HG03342 (cell line): ENCODE results near the gene APOO.

Experiments used
- ATAC-seq: cut with Tn5 transposase; IDR thresholded peaks from one replicate; pipeline ENCODE4 v1.9.1; 2021; ENCODE audit warnings: mild to moderate bottlenecking, moderate library complexity; ENCODE audit not compliant: unreplicated experiment

The APOO gene

GRCh38 chrX:23821847-23822246 lies 85.9 kb downstream of the APOO start:
- no peak for ATAC-seq

GRCh38 chrX:23820235-23820782 lies 87.4 kb downstream of the APOO start:
- no peak for ATAC-seq

- no peak for ATAC-seq
Measured at GRCh38 chrX:23819385-23820234, 88.1 kb downstream of the APOO start.

GRCh38 chrX:23817979-23818336 lies 89.8 kb downstream of the APOO start:
- no peak for ATAC-seq

- no peak for ATAC-seq
Measured at GRCh38 chrX:23816179-23816578, 91.6 kb downstream of the APOO start.

GRCh38 chrX:23815376-23815775 lies 92.4 kb downstream of the APOO start:
- no peak for ATAC-seq

GRCh38 chrX:23813808-23814207 lies 93.9 kb downstream of the APOO start:
- ATAC-seq, result no peak

GRCh38 chrX:23811656-23812055 lies 96.1 kb downstream of the APOO start:
- no peak for ATAC-seq

GRCh38 chrX:23811108-23811651 lies 96.6 kb downstream of the APOO start:
- ATAC-seq, result no peak

GRCh38 chrX:23810279-23810678 lies 97.5 kb downstream of the APOO start:
- no peak for ATAC-seq

- no peak for ATAC-seq
Measured at GRCh38 chrX:23805389-23805788, 102.3 kb downstream of the APOO start.

- ATAC-seq, result no peak
Measured at GRCh38 chrX:23804578-23804977, 103.2 kb downstream of the APOO start.

GRCh38 chrX:23803931-23804381 lies 103.8 kb downstream of the APOO start:
- ATAC-seq, result no peak

GRCh38 chrX:23802431-23802830 lies 105.3 kb downstream of the APOO start:
- ATAC-seq, result no peak

GRCh38 chrX:23799469-23800065 lies 108.2 kb downstream of the APOO start:
- ATAC-seq, result no peak

GRCh38 chrX:23797371-23798128 lies 110.2 kb downstream of the APOO start:
- ATAC-seq, result no peak

- ATAC-seq, result no peak
Measured at GRCh38 chrX:23795221-23795620, 112.5 kb downstream of the APOO start.

GRCh38 chrX:23792861-23793553 lies 114.7 kb downstream of the APOO start:
- ATAC-seq, result no peak

- ATAC-seq, result no peak
Measured at GRCh38 chrX:23790155-23790497, 117.6 kb downstream of the APOO start.

GRCh38 chrX:23789386-23790154 lies 118.2 kb downstream of the APOO start:
- ATAC-seq, result no peak
